GM12872 (cell line): ENCODE measurements around the gene TUBB.

Experiments used
- TF ChIP-seq, protein P1 (sequence below): IDR thresholded peaks from 3 replicates; pipeline ENCODE4 v1.5.1; 2011; ENCODE audit warnings: low read depth, mild to moderate bottlenecking, low read length, moderate library complexity; ENCODE audit not compliant: insufficient read depth

Gene TUBB

DNA sequence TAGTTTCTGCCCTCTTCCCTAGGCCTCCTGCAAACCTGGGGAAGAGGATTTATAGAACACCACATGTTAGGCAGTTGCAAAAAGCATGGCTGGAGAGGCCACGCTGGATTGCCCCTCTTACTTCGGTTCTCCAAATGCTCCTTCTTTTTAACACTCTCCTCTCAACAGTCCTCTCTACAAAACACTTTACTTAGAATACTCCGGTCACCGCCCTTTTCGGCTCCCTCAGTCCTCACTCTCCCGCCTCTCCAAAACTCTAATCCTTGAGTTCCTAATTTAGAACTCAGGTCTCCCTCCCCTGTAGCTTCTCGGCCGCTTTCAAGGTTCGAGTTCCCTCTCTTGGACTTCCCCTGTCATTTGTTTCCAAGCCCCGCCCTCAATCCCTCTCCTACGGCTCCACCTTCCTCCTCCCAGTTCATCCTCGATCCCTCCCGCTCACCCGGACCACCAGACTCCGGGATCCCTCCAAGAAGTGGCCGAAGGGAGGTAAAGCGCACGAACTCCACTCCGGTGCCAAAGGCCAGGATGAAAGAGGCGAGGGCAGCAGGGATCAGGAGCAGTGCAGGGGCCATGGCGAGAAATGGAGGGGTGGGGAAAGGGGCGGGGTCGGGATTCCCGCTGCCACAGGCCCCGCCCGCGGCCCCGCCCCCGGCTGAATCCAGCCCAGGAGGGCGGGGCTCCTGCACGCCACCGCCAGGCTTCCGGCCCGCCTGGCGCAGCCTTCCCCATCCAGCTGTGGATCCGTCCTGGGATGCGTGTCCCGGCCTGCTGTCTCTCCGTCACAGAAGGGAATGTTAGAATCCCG is 29.5 kb upstream of the TUBB start, which contains the start of gene NRM:
NRM (minus strand) TSS at position 582 of the 805 bp plus-strand sequence; CDS start at position 572, 10 bp downstream.
- TF ChIP-seq, protein P1, sequence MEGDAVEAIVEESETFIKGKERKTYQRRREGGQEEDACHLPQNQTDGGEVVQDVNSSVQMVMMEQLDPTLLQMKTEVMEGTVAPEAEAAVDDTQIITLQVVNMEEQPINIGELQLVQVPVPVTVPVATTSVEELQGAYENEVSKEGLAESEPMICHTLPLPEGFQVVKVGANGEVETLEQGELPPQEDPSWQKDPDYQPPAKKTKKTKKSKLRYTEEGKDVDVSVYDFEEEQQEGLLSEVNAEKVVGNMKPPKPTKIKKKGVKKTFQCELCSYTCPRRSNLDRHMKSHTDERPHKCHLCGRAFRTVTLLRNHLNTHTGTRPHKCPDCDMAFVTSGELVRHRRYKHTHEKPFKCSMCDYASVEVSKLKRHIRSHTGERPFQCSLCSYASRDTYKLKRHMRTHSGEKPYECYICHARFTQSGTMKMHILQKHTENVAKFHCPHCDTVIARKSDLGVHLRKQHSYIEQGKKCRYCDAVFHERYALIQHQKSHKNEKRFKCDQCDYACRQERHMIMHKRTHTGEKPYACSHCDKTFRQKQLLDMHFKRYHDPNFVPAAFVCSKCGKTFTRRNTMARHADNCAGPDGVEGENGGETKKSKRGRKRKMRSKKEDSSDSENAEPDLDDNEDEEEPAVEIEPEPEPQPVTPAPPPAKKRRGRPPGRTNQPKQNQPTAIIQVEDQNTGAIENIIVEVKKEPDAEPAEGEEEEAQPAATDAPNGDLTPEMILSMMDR: no peak

DNA sequence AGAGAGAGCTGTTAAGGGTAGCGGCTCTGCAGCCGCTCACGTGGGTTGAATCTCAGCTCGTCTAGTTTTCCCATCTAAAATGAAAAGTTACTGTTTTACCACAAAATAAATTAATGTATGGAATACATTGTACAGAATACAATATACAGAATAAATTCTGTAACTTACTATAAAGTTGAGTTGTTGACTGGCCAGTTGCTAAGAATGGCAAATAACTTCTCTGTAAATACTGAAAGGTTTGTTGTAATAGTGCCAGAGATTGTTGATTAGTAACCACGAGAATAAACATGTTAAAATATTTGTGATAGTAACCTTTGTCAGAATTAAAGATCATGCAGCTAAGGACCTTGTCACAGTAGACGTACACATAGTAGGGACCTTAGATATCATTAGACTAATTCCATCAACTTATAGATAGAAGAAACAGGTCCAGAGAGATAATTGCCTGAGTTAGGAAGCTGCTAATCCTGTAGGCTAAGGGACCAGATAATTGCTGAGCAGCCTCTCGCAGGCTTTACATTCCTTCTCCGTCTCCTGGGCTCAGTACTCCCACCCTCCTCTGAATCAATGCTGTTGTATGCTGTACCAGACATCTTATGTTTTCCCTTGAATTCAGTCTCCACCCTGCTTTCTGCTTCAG is 28.8 kb upstream of the TUBB start:
- TF ChIP-seq, protein P1: no peak

DNA sequence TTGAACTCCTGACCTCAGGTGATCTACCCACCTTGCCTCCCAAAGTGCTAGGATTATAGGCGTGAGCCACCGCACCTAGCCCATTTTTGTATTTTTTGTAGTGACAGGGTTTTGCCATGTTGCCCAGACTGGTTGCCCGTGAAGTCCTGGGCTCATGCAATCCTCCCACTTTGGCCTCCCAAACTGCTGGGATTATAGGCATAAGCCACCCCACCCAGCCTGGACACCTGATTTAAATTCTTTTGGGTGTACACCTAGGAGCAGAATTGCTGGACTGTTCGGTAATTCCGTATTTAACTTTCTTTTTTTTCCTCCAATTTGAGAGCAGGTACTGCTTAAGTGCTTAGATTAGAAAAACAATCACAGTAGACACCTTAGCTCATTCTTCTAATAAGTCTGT is 23.7 kb upstream of the TUBB start:
- TF ChIP-seq, protein P1: no peak

DNA sequence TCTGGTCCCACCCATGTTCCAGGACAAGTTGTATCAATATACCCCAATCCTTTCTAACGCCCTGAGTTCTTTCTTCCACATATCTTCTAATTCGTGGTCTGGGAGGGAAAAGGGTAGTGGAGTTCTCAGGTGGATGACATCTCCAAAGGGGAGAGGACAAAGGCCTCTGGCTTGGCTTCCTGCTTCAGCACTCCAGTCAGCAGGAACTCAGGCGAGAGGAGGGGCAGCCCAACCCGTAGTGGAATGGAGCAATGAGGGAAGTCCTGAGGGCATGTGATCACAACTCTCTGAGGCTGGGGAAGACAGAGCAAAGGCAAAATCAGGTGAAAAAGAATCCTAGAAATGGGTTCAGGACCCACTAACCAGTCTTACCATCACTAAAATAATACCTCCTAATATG is 19.8 kb upstream of the TUBB start:
- TF ChIP-seq, protein P1: no peak

DNA sequence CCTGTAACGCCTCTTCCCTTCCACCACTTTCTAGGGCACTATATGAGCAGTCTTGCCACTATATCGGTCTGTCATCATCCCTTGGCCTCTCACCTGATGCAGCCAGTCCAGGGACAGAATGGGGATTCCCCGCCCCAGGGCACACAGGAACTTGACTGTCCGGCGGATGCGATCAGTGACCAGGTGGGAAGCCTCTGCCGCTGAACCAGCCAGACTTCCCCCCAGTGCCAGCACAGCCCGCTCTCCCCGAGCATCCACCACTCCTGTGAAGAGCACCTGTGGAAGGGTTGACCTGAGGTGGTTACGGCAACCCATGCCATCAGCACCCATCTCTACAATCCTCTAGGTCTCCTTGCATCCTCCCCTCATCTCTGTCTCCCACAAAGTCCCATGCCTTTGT is 17.1 kb upstream of the TUBB start:
- TF ChIP-seq, protein P1: no peak

DNA sequence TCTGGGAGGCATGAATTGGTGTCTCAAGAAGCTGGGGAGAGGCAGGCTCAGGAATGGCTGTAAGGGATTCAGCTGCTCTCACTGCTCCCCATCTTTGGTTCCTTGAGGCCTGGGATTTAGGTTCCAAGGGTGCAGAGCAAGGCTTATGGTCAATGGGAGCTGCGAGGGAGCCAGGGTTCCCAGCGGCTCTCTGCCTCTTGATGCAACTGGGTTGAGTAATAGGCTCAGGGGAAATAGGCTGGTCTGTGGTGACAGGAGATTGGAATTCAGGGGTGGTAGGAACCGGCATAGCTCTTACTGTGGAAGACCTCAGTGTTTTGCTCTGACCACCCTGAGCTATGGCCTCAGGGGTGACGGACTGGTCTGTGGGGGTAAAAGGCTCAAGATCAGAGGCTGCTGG is 16.3 kb upstream of the TUBB start:
- TF ChIP-seq, protein P1: no peak

DNA sequence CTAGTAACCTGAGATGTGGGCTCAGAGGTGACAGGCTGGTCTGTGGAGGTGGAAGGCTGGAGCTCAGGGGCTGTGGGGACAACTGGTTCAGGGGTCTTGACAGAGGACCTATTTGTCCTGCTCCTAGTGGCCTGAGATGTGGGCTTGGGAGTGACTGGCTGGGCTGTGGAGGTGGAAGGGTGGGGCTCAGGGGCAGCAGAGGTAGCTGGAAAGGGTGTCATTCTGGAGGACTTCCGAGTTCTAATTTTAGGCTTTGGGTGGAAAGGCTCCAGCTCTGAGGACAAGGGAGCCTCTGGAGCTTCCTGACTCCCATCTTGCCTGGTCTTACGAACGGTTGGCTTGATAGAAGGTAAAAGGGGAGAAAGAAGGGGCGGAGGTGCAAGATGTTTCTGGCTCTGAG is 14.5 kb upstream of the TUBB start:
- TF ChIP-seq, protein P1: no peak
